ENCODE measurements around the gene EIF3CL.
"Not testable (repeated sequence)": the region's sequence is repeated elsewhere in the genome, so short reads cannot be mapped to it uniquely, and the experiment has no call there.

Gene EIF3CL

DNA sequence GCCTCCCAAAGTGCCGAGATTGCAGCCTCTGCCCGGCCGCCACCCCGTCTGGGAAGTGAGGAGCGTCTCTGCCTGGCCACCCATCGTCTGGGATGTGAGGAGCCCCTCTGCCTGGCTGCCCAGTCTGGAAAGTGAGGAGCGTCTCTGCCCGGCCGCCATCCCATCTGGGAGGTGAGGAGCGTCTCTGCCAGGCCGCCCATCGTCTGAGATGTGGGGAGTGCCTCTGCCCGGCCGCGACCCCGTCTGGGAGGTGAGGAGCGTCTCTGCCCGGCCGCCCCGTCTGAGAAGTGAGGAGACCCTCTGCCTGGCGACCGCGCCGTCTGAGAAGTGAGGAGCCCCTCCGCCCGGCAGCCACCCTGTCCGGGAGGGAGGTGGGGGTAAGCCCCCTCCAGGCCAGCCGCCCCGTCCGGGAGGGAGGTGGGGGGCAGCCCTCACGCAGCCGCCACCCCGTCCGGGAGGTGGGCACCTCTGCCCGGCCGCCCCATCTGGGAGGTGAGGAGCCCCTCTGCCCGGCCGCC lies 26.5 kb downstream of the EIF3CL start:
- H3K4me3 ChIP-seq (ENCODE audit: low read depth, low read length); H3K4me1 ChIP-seq; H3K27me3 ChIP-seq; H3K36me3 ChIP-seq; DNase-seq; H3K9me3 ChIP-seq: not testable (repeated sequence)

DNA sequence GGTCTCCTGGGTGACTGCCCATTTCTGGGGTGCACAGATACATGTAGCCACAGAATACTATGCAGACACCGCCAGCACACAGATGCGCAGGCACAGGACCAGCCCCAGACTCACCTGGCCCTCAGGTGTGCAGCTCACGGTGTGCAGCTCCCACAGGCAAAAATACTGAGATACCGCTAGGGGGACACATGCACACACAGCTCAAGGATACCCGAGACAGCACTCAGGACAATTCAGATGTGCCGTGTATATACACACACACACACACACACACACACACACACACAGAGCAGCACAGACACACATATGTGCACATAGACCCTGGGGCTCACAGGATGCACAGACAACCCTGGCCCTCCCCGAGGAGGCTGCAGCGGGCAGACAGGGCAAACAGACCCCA lies 28.5 kb downstream of the EIF3CL start:
- H3K27me3 ChIP-seq; H3K9me3 ChIP-seq; DNase-seq; H3K36me3 ChIP-seq; H3K4me1 ChIP-seq; H3K4me3 ChIP-seq (ENCODE audit: low read depth, low read length): not testable (repeated sequence)

DNA sequence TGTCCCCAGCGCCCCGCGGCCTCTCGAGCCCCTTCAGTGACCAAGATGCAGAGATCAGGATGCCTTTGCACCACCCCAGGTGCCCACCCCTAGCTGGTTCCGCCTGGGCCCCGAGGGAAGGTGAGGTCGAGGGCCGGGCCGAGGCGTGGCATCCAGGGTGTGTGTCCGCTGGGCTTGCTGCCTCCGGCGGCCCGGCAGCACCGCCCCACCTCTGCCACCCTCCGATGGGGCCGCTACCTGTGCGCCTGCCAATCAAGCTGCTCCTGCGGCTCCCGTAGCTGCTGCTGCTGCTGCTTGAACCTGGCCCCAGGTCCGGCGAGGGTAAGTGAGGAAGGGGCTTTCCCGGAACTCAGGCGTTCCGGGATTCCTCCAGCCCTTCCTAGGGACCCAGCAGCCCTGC lies 29.4 kb downstream of the EIF3CL start:
- H3K4me3 ChIP-seq (ENCODE audit: low read depth, low read length); H3K9me3 ChIP-seq; DNase-seq; H3K27me3 ChIP-seq; H3K4me1 ChIP-seq; H3K36me3 ChIP-seq: not testable (repeated sequence)

DNA sequence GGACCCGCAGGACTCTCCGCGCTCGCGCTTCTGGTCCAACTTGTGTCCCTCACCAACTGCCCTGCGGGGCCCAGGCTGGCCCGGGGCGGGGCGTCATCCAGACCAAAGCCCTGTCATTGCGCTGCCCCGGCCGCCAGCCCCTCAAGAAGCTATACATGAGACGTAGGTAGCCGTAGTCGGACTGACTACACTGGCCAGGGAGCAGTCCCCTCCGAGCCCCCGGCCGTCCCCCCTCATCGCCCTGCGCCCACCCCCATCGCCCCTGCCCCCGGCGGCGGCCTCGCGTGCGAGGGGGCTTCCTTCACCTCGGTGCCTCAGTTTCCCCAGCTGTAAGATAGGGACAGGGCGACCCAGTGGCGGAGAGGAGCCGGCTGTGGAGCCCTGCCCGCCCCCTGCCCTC lies 35.7 kb downstream of the EIF3CL start:
- not testable (repeated sequence) for H3K4me3 ChIP-seq (ENCODE audit: low read depth, low read length)

DNA sequence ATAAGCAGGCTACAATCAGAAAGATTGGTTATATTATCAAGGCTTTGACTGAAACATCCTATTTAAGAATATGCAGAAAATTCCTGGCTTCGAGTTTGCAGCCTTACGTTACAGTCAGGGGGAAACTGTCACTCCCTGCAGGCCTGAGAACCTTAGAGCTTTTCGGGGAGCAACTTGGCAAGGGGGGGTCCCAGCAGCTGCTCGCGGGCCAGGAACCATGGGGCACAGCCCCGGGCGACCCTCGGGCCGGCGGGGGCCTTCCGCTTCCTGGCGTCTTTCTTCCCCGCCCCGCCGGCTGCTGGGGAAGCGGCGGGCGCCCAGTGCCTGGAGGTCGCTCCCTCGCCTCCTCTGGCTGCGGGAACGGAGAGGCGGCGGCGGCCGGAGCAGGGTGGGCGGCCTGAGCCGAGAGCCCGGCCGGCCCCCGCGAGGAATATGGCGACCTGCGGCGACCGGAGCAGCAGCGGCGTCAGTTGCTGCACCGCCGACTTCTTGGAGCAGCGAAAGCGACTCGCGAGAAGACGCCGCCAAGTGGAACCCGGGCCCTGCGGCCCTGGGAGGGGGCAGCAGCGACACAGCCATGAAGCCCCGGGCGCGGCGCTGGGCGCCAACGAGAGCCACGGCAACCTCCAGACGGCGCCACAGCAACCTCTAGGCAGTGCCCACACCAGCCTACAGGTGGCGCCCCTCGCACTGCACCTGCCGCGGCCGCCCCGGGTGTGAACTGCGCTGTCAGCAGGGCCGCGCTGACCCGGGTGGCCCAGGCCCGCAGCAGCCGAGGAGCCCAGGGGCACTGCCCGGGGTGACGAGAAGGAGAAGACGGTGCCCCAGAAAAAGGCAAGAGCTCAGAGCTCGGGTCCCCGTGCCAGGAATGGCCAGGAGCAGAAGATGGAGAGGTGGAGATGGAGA lies 39.1 kb downstream of the EIF3CL start:
- peak; percentile 27 for DNase-seq
- not testable (repeated sequence) for H3K36me3 ChIP-seq; H3K4me1 ChIP-seq; H3K27me3 ChIP-seq; H3K9me3 ChIP-seq; H3K4me3 ChIP-seq (ENCODE audit: low read depth, low read length)

More for the DNA sequence above, 35.7 kb downstream of the EIF3CL start:
- DNase-seq, H3K4me1 ChIP-seq, H3K9me3 ChIP-seq, H3K36me3 ChIP-seq, H3K27me3 ChIP-seq: not testable (repeated sequence)

DNA sequence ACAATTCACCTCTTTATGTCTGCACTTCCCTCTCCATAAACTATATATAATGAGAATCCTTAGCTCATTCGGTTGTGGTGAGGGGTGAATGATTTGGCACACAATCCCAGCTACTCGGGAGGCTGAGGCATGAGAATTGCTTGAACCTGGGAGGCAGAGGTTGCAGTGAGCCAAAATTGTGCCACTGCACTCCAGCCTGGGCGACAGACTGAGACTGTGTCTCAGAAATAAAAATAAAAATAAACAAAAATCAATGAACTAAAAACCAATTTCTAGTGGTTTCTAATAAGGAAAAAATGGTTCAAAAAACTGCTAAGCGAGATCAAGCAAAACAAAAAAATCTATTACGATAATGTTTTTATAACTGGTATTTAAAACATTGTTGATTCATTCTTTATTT lies 40.2 kb downstream of the EIF3CL start, which contains the start of gene NPIPB6:
NPIPB6 (minus strand) TSS at position 101 of the 400 bp plus-strand sequence. CDS start 686 bp downstream, outside the sequence.
- DNase-seq; H3K36me3 ChIP-seq; H3K27me3 ChIP-seq; H3K4me1 ChIP-seq; H3K4me3 ChIP-seq (ENCODE audit: low read depth, low read length); H3K9me3 ChIP-seq: not testable (repeated sequence)

DNA sequence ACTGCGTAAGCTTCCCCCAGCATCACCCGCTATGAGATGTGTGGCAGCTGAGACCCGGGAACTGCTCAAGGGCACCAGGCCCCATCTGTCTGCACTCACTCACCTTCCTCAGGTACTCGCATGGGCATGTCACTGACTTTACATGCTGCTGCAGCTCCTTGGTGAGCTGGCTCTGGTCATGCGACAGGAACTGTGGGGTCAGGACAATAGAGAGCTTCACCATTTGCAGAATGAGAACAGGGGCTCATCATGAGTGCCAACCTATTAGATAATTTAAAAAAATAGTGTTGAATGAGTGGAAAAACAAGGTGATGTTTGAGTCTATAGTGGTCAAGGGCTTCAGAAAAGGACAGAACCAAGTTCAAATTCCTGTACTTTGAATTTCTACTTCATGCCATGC lies 41.0 kb downstream of the EIF3CL start:
- not testable (repeated sequence) for H3K4me3 ChIP-seq (ENCODE audit: low read depth, low read length); H3K27me3 ChIP-seq; H3K9me3 ChIP-seq; DNase-seq; H3K4me1 ChIP-seq; H3K36me3 ChIP-seq

DNA sequence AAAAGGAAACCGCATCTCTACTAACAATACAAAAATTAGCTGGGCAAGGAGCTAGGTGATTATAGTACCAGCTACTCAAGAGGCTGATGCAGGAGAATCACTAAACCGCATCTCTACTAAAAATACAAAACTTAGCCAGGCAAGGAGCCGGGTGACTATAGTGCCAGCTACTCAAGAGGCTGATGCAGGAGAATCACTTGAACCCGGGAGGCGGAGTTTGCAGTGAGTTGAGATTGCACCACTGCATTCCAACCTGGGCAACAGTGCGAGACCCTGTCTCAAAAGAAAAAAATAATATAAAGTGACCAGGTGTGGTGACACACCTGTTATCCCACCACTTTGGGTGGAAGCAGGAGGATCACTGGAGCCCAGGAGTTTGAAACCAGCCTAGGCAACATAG lies 65.4 kb downstream of the EIF3CL start:
- not testable (repeated sequence) for H3K4me1 ChIP-seq; H3K9me3 ChIP-seq; H3K4me3 ChIP-seq (ENCODE audit: low read depth, low read length); H3K36me3 ChIP-seq; H3K27me3 ChIP-seq; DNase-seq

DNA sequence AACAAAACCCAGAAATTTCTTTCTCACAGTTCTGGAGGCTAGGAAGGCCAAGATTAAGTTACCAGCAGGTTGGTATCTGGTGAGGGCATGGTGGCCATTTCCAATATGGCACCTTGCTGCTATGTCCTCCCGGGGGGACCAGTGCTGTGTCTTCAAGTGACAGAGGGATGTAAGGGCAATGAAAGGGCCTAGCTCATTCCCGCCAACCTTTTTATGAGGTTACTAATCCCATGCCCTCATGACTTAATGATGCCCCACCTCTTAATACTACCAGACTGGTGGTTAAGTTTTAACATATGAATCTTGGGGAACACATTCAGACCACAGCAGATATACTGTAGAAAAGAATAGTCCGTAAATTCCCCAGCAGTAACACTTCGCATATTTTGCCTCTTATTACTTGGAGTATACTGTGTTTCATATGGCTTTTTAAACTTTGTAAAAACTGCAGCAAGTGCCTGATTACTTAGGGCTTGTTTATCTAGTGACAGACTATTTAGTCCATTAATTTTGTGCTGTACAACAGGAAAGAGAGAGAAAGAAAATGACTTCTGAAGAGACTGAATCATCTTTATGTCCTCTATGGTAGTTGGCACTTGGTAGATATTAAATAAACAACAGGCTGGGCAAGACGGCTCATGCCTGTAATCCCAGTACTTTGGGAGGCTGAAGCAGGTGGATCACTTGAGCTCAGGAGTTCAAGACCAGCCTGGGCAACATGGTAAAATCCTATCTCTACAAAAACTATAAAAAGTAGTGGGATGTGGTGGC lies 66.5 kb downstream of the EIF3CL start:
- H3K4me1 ChIP-seq; DNase-seq; H3K9me3 ChIP-seq; H3K4me3 ChIP-seq (ENCODE audit: low read depth, low read length); H3K27me3 ChIP-seq; H3K36me3 ChIP-seq: not testable (repeated sequence)

DNA sequence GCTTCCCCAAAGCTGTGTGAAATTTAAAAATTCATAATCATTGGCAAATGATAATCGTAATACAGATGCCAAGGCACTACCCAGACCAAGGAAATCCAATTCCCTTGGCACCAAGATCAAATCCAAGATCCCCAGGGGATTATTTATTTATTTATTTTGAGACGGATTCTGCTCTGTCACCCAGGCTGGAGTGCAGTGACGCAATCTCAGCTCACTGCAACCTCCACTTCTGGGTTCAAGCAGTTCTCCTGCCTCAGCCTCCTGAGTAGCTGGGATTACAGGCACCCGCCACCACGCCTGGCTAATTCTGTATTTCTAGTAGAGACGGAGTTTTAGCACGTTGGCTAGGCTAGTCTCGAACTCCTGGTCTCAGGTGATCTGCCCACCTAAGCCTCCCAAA lies 68.0 kb downstream of the EIF3CL start:
- not testable (repeated sequence) for H3K4me1 ChIP-seq; H3K27me3 ChIP-seq; H3K36me3 ChIP-seq; DNase-seq; H3K4me3 ChIP-seq (ENCODE audit: low read depth, low read length); H3K9me3 ChIP-seq

DNA sequence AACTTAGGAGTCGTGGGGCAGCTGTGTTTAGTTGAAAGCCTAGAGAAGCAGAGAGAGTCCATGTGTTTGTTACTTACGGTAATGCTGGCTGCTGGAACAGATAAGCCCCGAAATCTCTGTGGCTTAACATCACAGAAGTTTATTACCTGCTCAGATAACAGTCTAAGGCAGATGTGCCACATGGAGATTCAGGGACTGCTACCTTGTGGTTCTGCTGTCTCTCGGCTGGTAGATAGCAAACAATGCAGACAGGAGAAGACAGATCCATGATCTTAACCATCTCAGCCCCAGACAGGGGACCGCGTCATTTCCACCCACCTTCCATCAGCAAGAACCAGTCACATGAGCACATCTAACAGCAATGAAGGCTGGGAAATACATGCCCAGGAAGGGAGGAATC lies 71.0 kb downstream of the EIF3CL start:
- H3K9me3 ChIP-seq; H3K4me1 ChIP-seq; H3K36me3 ChIP-seq; H3K4me3 ChIP-seq (ENCODE audit: low read depth, low read length); H3K27me3 ChIP-seq; DNase-seq: not testable (repeated sequence)

DNA sequence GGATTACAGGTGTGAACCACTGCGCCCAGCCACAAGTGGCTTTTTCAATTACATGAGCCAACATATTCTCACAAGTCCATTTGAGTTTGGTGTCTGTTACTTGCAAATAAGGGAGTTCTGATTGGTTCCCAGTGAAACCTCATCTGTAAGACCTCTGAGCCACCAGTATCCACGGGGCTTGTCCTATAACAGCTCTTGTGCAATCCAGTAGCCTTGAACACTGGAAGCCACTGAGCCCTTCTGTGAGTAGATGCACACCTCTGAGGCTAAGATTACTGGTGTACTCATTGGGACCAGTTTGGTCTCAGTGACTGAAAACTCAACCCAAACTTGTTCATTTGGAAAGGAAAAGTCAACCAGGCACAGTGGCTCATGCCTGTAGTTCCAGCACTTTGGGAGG lies 72.7 kb downstream of the EIF3CL start:
- not testable (repeated sequence) for DNase-seq; H3K4me1 ChIP-seq; H3K9me3 ChIP-seq; H3K4me3 ChIP-seq (ENCODE audit: low read depth, low read length); H3K36me3 ChIP-seq; H3K27me3 ChIP-seq

DNA sequence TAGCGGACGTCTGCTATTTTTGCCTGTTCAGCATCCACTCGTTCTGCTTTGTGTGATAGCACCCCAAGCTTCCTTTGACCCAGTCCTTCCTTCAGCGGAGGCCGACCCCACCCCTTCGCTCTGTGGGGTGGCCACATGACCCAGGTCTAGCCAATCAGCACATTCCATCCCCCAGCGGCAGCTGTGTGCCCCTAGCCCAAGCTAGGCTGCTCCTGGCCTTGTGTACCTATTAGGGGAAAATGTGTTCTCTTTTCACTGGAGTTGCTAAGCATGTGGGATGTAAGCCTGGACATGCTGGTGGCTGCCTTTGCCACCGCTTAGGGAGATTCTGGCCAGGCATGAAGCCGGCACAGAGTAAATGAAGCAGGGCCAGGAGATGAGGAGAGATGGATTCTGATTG lies 73.4 kb downstream of the EIF3CL start:
- not testable (repeated sequence) for H3K36me3 ChIP-seq; H3K27me3 ChIP-seq; H3K4me3 ChIP-seq (ENCODE audit: low read depth, low read length); H3K4me1 ChIP-seq; H3K9me3 ChIP-seq
- peak; percentile 72 for DNase-seq
